Measurements from ENCODE around the gene VAT1L. TPM values are rescaled to one million over a fixed set of nuclear protein-coding genes. Genes with fewer than 3 reads are reported as not detected.

Gene VAT1L
- total RNA-seq, 1 experiment from 2014 or later, result 0.10 TPM

DNA sequence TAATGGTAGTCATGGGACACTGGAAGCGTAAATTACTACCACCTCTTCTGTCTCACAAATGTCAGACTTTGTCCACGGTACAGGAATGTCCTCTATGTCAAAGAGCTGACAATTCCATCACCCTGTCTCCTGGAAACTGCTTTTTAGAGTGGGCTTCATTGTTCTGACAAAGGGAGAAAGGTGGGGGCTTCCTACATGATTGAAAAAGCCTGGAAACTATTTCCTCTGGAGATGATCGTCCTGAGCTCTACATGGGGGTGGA lies 53.1 kb downstream of the VAT1L start:
- H2AFZ ChIP-seq (ENCODE audit: low read depth, low read length, poor library complexity, severe bottlenecking), result no peak overlapping the region
- H3K36me3 ChIP-seq (ENCODE audit: control insufficient read depth in 1 of 2, insufficient read depth in 2 of 2, low read length in 2 of 2), result no peaks in the 10 kb centered on the region
- H4K20me1 ChIP-seq (ENCODE audit: insufficient read depth), result no peaks in the 10 kb centered on the region
- H3K4me2 ChIP-seq (ENCODE audit: low read length), result no peak overlapping the region
- BruUV-seq (replicated peaks), result no TSS peak
- H3K9ac ChIP-seq (ENCODE audit: low read length), result no peak overlapping the region
- H3K9me3 ChIP-seq (ENCODE audit: control insufficient read depth in 1 of 2, insufficient read depth in 1 of 2, low read depth in 1 of 2, low read length in 2 of 2), result no peaks in the 10 kb centered on the region
- DNase-seq (ENCODE audit: low read depth, low spot score) (no peak), ATAC-seq (no peak)
- intact Hi-C loops (cut with micrococcal nuclease), result no loop called here
- no peak overlapping the region for H3K4me3 ChIP-seq (replicated peaks in 1 of 2; ENCODE audit: low read depth in 1 of 2, low read length in 2 of 2)
- ChIA-PET CTCF (no interaction called here), RAD21 (ENCODE audit: low non-redundant PET in 1 of 2, low total read pairs in 2 of 2, uncharacterized antibody in 2 of 2, unreplicated experiment in 2 of 2) (no interaction called here), POLR2A (no interaction called here)
- no peaks in the 10 kb centered on the region for H3K9me2 ChIP-seq (ENCODE audit: insufficient read depth)
- H3K79me2 ChIP-seq (ENCODE audit: insufficient read depth, low read length), result no peaks in the 10 kb centered on the region
- H3K27ac ChIP-seq (ENCODE audit: low read depth, low read length), result no peak overlapping the region
- no peaks in the 10 kb centered on the region for H3K4me1 ChIP-seq (ENCODE audit: control insufficient read depth in 1 of 2, insufficient read depth in 2 of 2, low read length in 2 of 2)
- H3K27me3 ChIP-seq (ENCODE audit: insufficient read depth, low read length), result peaks cover 79% of the 10 kb centered on the region
- TF ChIP-seq ELF1 (IDR thresholded peaks at IDR 0.05; ENCODE audit: borderline replicate concordance, low read depth) (no peak), JUND (IDR thresholded peaks at IDR 0.05) (no peak), EGR1 (IDR thresholded peaks at IDR 0.05; ENCODE audit: low read depth) (no peak), TCF7L2 (IDR thresholded peaks at IDR 0.05; ENCODE audit: borderline replicate concordance, extremely low read depth, insufficient read depth, insufficient read length) (no peak), CBX3 (IDR thresholded peaks at IDR 0.05; ENCODE audit: low read depth) (no peak), EZH2phosphoT487 (IDR thresholded peaks at IDR 0.05; ENCODE audit: borderline replicate concordance) (no peak), SRF (IDR thresholded peaks at IDR 0.05; ENCODE audit: low read depth) (no peak), POLR2A (IDR thresholded peaks at IDR 0.05; ENCODE audit: borderline replicate concordance, extremely low read depth, insufficient read depth, insufficient read length) (no peak), EZH2 (IDR thresholded peaks at IDR 0.05) (no peak), SIN3A (IDR thresholded peaks at IDR 0.05; ENCODE audit: low read depth) (no peak), POLR2AphosphoS5 (IDR thresholded peaks at IDR 0.05; ENCODE audit: low read depth, low read length) (no peak)
- TF ChIP-seq, protein P1, sequence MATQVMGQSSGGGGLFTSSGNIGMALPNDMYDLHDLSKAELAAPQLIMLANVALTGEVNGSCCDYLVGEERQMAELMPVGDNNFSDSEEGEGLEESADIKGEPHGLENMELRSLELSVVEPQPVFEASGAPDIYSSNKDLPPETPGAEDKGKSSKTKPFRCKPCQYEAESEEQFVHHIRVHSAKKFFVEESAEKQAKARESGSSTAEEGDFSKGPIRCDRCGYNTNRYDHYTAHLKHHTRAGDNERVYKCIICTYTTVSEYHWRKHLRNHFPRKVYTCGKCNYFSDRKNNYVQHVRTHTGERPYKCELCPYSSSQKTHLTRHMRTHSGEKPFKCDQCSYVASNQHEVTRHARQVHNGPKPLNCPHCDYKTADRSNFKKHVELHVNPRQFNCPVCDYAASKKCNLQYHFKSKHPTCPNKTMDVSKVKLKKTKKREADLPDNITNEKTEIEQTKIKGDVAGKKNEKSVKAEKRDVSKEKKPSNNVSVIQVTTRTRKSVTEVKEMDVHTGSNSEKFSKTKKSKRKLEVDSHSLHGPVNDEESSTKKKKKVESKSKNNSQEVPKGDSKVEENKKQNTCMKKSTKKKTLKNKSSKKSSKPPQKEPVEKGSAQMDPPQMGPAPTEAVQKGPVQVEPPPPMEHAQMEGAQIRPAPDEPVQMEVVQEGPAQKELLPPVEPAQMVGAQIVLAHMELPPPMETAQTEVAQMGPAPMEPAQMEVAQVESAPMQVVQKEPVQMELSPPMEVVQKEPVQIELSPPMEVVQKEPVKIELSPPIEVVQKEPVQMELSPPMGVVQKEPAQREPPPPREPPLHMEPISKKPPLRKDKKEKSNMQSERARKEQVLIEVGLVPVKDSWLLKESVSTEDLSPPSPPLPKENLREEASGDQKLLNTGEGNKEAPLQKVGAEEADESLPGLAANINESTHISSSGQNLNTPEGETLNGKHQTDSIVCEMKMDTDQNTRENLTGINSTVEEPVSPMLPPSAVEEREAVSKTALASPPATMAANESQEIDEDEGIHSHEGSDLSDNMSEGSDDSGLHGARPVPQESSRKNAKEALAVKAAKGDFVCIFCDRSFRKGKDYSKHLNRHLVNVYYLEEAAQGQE (IDR thresholded peaks at IDR 0.05; ENCODE audit: low read depth), result no peak
- TF ChIP-seq, protein P2, sequence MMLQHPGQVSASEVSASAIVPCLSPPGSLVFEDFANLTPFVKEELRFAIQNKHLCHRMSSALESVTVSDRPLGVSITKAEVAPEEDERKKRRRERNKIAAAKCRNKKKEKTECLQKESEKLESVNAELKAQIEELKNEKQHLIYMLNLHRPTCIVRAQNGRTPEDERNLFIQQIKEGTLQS (IDR thresholded peaks at IDR 0.05), result no peak
- TF ChIP-seq, protein P3, sequence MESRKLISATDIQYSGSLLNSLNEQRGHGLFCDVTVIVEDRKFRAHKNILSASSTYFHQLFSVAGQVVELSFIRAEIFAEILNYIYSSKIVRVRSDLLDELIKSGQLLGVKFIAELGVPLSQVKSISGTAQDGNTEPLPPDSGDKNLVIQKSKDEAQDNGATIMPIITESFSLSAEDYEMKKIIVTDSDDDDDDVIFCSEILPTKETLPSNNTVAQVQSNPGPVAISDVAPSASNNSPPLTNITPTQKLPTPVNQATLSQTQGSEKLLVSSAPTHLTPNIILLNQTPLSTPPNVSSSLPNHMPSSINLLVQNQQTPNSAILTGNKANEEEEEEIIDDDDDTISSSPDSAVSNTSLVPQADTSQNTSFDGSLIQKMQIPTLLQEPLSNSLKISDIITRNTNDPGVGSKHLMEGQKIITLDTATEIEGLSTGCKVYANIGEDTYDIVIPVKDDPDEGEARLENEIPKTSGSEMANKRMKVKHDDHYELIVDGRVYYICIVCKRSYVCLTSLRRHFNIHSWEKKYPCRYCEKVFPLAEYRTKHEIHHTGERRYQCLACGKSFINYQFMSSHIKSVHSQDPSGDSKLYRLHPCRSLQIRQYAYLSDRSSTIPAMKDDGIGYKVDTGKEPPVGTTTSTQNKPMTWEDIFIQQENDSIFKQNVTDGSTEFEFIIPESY (IDR thresholded peaks at IDR 0.05; ENCODE audit: extremely low read depth, insufficient replicate concordance, low read length), result no peak
